Activated CD4-positive, CD25-positive, alpha-beta regulatory T cell treated with anti-CD3 and anti-CD28 coated beads, Interleukin-2, amount 50 U/mL, for 24 hours (primary cell): ENCODE measurements around the gene VGLL3.

Experiments
- ATAC-seq, 2 donors: fragments of 150-1000 bp; cut with Tn5 transposase; one replicate each; pipeline ENCODE4 v1.10.0; 2021; ENCODE audit warnings: mild to moderate bottlenecking in 1 of 2, moderate library complexity in 1 of 2

Gene VGLL3

GRCh38 chr3:86949850-86950249 lies 41.1 kb downstream of the VGLL3 start:
- ATAC-seq, result no peak

DNA sequence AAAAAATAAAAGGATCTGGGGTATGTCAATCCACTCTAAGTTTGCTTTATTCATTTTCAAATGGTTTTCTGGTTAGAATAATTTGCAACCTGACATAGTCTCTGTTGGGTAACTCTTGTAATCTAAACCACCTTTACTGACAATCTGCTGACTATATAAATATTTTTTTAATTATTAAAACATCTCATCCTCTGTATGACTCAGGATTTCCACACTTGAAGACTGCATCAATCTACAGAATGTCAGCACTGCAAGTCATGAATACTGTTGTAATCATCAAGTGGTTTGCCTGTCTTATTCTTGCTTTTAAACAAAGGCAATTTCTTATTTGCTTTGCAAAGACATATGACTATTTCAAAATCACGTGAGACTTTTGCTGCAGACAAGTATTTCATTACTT lies 42.1 kb downstream of the VGLL3 start:
- ATAC-seq, result no peak

GRCh38 chr3:86942206-86942605 lies 48.7 kb downstream of the VGLL3 start:
- no peak for ATAC-seq

DNA sequence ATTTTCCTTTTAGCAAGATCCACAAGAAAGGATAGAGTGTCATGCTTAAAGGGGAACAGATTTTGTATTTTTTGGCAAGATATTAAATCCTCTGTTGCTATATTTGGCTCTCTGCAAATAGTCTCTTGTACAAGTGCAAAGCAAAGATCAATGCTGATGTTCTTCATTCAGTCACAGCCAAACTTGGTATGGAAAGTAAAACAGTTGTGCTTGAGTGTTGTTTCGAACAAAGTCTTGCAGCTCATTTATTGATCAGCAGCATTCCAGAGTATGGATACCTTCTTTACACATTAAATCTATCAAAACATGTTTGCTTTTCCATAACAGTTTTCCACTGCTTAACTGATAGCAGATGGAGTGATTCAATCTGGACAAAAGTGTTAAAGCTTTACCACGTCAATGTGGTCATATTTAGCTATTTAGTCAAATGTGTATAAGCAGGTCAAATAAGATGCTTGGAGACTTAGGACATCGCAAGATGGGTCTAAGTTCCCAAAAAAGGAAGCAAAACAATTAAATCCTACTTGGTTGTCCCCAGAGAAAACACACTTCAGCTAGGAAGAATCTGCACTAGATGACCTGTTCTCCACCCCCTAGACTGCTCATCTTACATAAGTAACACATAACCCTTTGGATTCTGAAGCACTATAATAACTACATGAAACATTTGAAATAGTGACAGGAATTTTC lies 52.4 kb downstream of the VGLL3 start:
- no peak for ATAC-seq

- no peak for ATAC-seq
Measured at GRCh38 chr3:86937306-86937791, 53.6 kb downstream of the VGLL3 start.

DNA sequence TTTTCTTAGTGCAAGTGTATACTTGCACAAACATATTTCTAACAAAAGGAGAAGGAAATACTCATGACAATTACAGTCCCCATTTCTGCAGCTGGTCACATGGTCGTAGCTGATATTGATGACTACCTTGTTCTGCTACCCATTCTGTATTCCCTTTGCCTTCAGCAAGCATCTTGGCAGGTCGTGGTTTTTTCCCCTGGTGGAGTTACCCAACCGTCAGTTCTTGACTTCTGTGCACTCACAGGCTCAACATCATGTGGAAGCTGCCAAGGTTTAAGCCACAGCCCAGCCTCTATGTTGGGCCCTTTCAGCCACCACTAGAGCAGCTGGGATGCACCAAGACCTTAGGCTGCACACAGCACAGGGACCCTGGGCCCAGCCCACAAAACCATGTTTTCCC lies 56.1 kb downstream of the VGLL3 start:
- ATAC-seq, result no peak

DNA sequence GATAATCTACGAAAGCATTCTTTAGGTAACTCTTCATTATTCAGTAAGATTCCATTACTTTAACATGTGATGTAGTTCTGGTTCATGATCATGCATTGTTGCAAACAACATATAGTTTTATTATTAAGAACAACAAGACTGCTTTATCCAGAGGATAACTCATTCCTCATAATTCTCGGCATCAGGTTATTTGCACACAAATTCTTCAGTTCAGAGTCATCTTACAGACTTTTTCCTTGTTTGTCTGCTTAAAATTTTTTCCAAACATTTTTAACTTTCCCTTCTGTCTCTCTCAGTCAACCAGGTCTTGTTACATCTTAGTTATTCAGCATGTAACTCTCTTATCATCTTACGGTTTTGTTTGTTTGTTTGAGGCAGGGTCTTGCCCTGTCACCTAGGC lies 60.1 kb downstream of the VGLL3 start:
- no peak for ATAC-seq

DNA sequence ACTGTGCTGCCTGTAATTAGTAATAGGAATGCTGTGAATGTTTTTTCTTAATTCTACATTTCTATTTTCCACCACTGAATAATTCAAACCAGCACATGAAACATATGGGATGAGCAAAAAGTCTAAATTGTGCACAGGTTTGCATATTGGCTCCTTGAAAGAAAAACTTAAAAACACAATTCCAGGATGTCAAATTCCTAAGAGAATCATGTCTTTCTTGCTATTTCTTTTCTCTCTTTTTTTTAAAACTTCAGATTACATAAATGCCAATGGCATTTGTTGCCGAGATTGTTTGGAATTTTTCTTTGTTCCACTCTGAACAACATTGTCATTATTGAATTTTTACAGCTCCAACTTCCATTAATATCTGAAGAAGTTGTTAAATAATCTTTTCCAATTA lies 60.8 kb downstream of the VGLL3 start:
- ATAC-seq, result no peak

DNA sequence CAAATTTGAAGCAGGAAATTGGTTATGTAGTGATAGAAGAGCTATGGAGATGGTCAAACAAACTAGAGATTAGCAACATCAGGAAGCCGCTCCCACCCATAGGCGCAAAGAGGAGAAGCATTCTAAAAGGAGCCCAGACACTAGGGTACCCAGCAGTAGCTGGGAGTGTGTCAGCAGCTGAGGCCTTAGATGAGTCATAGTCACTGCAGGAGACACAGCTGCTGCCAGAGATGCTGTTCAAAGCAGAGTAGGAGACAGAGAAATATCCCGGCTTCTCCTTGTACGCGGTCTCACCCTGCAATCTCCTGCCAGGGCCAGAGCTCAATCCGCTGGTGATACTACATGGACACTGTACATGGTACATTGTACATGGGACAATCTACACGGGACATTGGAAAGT lies 61.9 kb downstream of the VGLL3 start:
- ATAC-seq, result no peak

DNA sequence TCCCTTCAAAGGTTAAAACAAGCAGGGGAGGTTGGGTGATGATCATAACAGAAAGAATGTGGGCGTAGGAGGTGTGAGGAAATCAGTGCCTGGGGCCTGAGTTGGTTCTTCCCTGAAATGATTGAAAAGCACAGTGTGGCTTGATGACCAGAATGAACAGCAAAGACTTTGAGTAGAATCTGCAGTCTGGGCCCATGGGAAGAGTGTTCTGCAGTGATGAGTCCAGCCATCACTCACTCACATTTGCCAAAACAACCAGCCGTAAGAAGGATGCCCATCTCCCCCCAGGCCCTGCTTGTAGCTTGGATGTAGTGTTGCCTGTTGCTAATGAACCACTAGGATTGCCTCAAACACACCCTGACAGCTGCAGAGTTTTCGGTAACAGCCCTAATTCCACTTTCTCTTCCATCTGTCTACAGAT lies 67.9 kb downstream of the VGLL3 start:
- no peak for ATAC-seq

DNA sequence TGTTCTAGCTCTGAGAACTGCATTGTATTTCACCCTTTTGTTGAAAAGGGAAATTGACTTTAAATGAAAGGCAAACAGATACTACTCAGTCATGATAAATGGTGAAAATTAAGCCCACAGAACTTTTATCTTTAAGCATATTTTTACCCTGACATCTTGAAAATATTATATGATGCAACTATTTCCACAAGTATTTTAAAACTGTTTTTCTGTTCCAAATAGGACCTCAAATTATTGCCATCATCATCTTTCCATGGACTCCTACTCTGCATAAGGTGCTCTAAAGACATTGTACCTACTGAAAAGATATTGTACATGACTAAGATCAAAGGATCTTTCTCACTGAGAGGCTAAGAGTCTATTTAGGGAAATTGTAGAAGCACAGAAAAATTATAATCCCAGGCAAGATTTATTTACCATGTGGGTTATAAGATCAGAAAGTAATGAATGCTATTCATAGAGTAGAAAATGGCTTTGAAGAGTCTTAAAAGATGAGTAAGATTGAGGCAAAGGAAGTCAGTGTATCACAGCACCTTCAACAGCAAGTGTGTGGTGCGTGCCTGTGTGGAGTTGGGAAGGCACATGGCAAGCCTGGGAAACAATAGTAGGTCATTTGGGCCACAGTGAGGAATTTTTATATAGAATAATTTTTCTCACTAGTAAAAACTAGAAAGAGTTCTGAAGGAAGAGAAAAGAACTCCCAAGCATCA lies 68.8 kb downstream of the VGLL3 start:
- ATAC-seq, result no peak

DNA sequence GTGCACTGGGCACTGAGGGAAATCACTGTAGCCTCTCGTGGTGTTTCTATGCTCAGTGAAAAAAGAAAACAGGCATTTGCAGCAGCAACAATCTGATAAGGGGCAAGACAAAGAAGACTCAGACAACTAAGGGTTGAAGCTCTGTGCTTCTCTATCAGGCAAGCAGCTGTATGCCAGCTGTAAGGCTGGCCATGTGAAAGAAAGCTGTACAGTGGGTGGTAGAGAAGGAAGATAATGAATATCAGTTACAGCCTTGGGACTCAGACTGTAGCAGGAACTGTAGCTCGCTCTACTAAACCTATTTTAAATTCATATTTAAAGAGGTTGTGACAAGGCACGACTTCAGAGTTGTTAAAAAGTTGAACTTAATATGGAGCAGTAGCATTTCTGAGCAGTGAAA lies 76.3 kb downstream of the VGLL3 start:
- ATAC-seq, result no peak

DNA sequence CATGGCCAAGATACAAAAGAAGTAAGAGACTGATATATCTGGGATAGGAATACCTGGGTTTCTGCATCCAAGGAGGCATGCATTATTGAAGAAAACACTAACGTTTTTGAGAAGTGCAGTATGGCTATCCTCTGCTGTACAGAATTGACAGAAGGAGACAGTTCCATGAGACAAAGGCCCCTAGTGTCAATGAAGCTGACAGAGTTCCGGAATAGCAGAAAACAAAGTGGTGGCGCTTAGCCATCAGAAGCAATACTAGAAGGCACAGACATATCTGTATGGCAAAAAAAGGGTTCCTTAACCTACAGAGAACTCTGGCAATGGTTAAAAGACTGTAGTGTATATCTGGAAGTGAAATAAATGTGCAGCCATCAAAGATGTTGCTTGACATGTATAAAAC lies 77.8 kb downstream of the VGLL3 start:
- no peak for ATAC-seq

GRCh38 chr3:86895202-86895601 lies 95.7 kb downstream of the VGLL3 start:
- no peak for ATAC-seq

GRCh38 chr3:86890741-86891396 lies 100.1 kb downstream of the VGLL3 start:
- ATAC-seq, result no peak
